ENCODE measurements around the gene MTHFD1. TPM values are rescaled to one million over a fixed set of nuclear protein-coding genes. Genes with fewer than 3 reads are reported as not detected.

Gene MTHFD1
- polyA plus RNA-seq, 1 of the 3 experiments (the other 2 are of a cell fraction): 31.0 TPM

GRCh38 chr14:64421166-64421565 is 33.0 kb downstream of the MTHFD1 start:
- H3K9me3 ChIP-seq: no peaks in the 10 kb centered on the region
- peaks cover 22% of the 10 kb centered on the region for H3F3A ChIP-seq (replicated peaks; ENCODE audit: insufficient read depth)
- peak overlapping the region; percentile 8 to 74; a peak in 3 of 4 replicates for H3K27ac ChIP-seq (ENCODE audit: low read depth in 2 of 2, low read length in 1 of 2)
- peak overlapping the region; percentile 62 for H3K4me2 ChIP-seq
- no peak overlapping the region for H3K9ac ChIP-seq
- no peaks in the 10 kb centered on the region for H3K27me3 ChIP-seq (ENCODE audit: insufficient read depth)
- no peaks in the 10 kb centered on the region for H3K9me2 ChIP-seq
- POLR2A ChIA-PET: interaction anchor here (1.8 kb wide), 1 partner anchor 33 kb away, joined by 4 read pairs; the partner anchor contains the start of gene MTHFD1
- peaks cover 9 to 18% of the 10 kb centered on the region in 2 experiments for H3K36me3 ChIP-seq (replicated peaks in 1 of 2; ENCODE audit: control insufficient read depth in 1 of 2, insufficient read depth in 2 of 2, low read length in 1 of 2)
- no peaks in the 10 kb centered on the region for H4K20me1 ChIP-seq (ENCODE audit: insufficient read depth)
- CTCF ChIA-PET: interaction anchor here (1.2 to 9.4 kb wide), 2 partner anchors 9 to 57 kb away, joined by 6 to 84 read pairs; no protein-coding TSS in a partner anchor
- no peaks in the 10 kb centered on the region; the same call in 1 of the 2 replicates for H3K79me2 ChIP-seq (ENCODE audit: insufficient read depth)
- peaks cover 0 to 10% of the 10 kb centered on the region in 2 experiments; a peak in 2 of 4 replicates for H3K4me1 ChIP-seq (ENCODE audit: control insufficient read depth in 1 of 2, insufficient read depth in 2 of 2, low read depth in 1 of 2, low read length in 1 of 2)
- DNase-seq: no peak
- H2AFZ ChIP-seq (ENCODE audit: low read depth): peak overlapping the region; percentile 67
- H3K4me3 ChIP-seq (ENCODE audit: low read depth in 2 of 2, low read length in 1 of 2): peak overlapping the region in 1 of 2 experiments; percentile 13; a peak in 1 of 4 replicates
- 22% methylated on average over 8 of the region's 8 CpGs for WGBS (ENCODE audit: low lambda C conversion rate)
- TF ChIP-seq ELF1 (IDR thresholded peaks at IDR 0.05): no peak
- TF ChIP-seq CTCF (IDR thresholded peaks at IDR 0.05): no peak
- no peak for TF ChIP-seq TAF1 (IDR thresholded peaks at IDR 0.05; ENCODE audit: borderline replicate concordance, low read depth, low read length)
- 0 out of 2 replicates have a peak, but pooled peaks have one; percentile 22 for TF ChIP-seq SIN3A (IDR thresholded peaks at IDR 0.05; ENCODE audit: borderline replicate concordance, low read depth, low read length)
- no peak for TF ChIP-seq GATA2 (CRISPR knock-in tag; IDR thresholded peaks at IDR 0.05)
- no peak for TF ChIP-seq MEF2A (IDR thresholded peaks at IDR 0.05; ENCODE audit: borderline replicate concordance, low read depth)
- TF ChIP-seq PBX3 (IDR thresholded peaks at IDR 0.05): peak; percentile 94
- TF ChIP-seq IRF3 (IDR thresholded peaks at IDR 0.05; ENCODE audit: low read depth, low read length): no peak
- TF ChIP-seq RFX5 (IDR thresholded peaks at IDR 0.05; ENCODE audit: low read length): no peak
- TF ChIP-seq TEAD4 (IDR thresholded peaks at IDR 0.05; ENCODE audit: borderline replicate concordance, insufficient read depth): no peak
- TF ChIP-seq YY1 (IDR thresholded peaks at IDR 0.05; ENCODE audit: low read depth): no peak
- peak in 1 of 2 experiments; percentile 28; a peak in 1 of 4 replicates for TF ChIP-seq EP300 (IDR thresholded peaks at IDR 0.05; ENCODE audit: borderline replicate concordance in 1 of 2, low read depth in 1 of 2, low read length in 1 of 2)
- TF ChIP-seq GABPA (IDR thresholded peaks at IDR 0.05; ENCODE audit: low read depth): no peak
- TF ChIP-seq RAD21 (IDR thresholded peaks at IDR 0.05; ENCODE audit: low read length): no peak
- no peak for TF ChIP-seq RXRA (IDR thresholded peaks at IDR 0.05; ENCODE audit: borderline replicate concordance, low read depth)
- TF ChIP-seq JUND (IDR thresholded peaks at IDR 0.05): peak; percentile 69
- TF ChIP-seq MAX (IDR thresholded peaks at IDR 0.05; ENCODE audit: low read depth): no peak
- no peak for TF ChIP-seq FOXM1 (IDR thresholded peaks at IDR 0.05; ENCODE audit: low read depth)
- peak; percentile 58 for TF ChIP-seq TCF12 (IDR thresholded peaks at IDR 0.05)
- peak; percentile 49; the same call in 1 of the 2 replicates for TF ChIP-seq FOSL2 (IDR thresholded peaks at IDR 0.05; ENCODE audit: borderline replicate concordance, low read depth)
- TF ChIP-seq SMC3 (IDR thresholded peaks at IDR 0.05; ENCODE audit: low read depth, low read length): no peak
- TF ChIP-seq ZBTB33 (IDR thresholded peaks at IDR 0.05; ENCODE audit: borderline replicate concordance, low read depth): no peak
- TF ChIP-seq EZH2phosphoT487 (IDR thresholded peaks at IDR 0.05; ENCODE audit: borderline replicate concordance, low read depth): no peak
- no peak for TF ChIP-seq CHD2 (IDR thresholded peaks at IDR 0.05; ENCODE audit: low read length, partially characterized antibody)
- TF ChIP-seq POLR2AphosphoS5 (IDR thresholded peaks at IDR 0.05; ENCODE audit: low read depth, low read length): peak; percentile 39; the same call in 1 of the 2 replicates

All from SK-N-SH (cell line).